CD8-positive, alpha-beta memory T cell (primary cell): ENCODE measurements around the gene PLEKHA6. TPM values are rescaled to one million over a fixed set of nuclear protein-coding genes. Genes with fewer than 3 reads are reported as not detected.

Source experiments
- CTCF ChIA-PET: fragments of 350-600 bp; sonication (Branson Sonifier 250); formaldehyde crosslinking; loops from one replicate; lab custom pipeline; 2021; ENCODE audit warnings: antibody characterized with exemption; lab: Charles Lee
- POLR2A ChIA-PET: fragments of 350-600 bp; sonication (Branson Sonifier 250); formaldehyde crosslinking; loops from one replicate; lab custom pipeline; 2021; ENCODE audit warnings: antibody characterized with exemption; lab: Charles Lee
- DNase-seq, 5 donors: peaks; one replicate each; pipeline versions ENCODE4 v3.0.0 to v3.0.0-alpha.2; 2020 to 2022; ENCODE audit warnings: mixed read lengths in 1 of 5
- H3K27ac ChIP-seq: one replicate; pipeline ENCODE4 v1.7.0; 2013; ENCODE audit warnings: low read depth, mild to moderate bottlenecking, low read length, moderate library complexity
- H3K27me3 ChIP-seq: 2 replicates; pipeline ENCODE4 v1.7.0; 2013; ENCODE audit warnings: low read length, mild to moderate bottlenecking; ENCODE audit not compliant: insufficient read depth, poor library complexity, severe bottlenecking
- H3K36me3 ChIP-seq: 2 replicates; pipeline ENCODE4 v1.7.0; 2013; ENCODE audit warnings: mild to moderate bottlenecking, low read length, moderate library complexity; ENCODE audit not compliant: insufficient read depth
- H3K4me1 ChIP-seq: 2 replicates; pipeline ENCODE4 v1.7.0; 2013; ENCODE audit warnings: mild to moderate bottlenecking, low read length, moderate library complexity; ENCODE audit not compliant: insufficient read depth
- H3K4me3 ChIP-seq: 2 replicates; pipeline ENCODE4 v1.7.0; 2013; ENCODE audit warnings: mild to moderate bottlenecking, low read length
- H3K9me3 ChIP-seq: 2 replicates; pipeline ENCODE4 v1.7.0; 2013; ENCODE audit warnings: mild to moderate bottlenecking, low read length
- H3K27ac Mint-ChIP-seq, 8 donors: one replicate each; pipeline ENCODE4 v1.8.0; 2020 to 2021; ENCODE audit warnings: mixed read lengths in 8 of 8, mild to moderate bottlenecking in 6 of 8, inconsistent platforms in 3 of 8, moderate library complexity in 3 of 8
- H3K27me3 Mint-ChIP-seq, 2 donors: one replicate each; pipeline ENCODE4 v1.8.0; 2020 to 2021; ENCODE audit warnings: mixed read lengths in 2 of 2, mild to moderate bottlenecking in 1 of 2, moderate library complexity in 1 of 2
- H3K36me3 Mint-ChIP-seq, 3 donors: one replicate each; pipeline ENCODE4 v1.8.0; 2020 to 2021; ENCODE audit warnings: mixed read lengths in 3 of 3, inconsistent platforms in 1 of 3, mild to moderate bottlenecking in 1 of 3
- H3K4me1 Mint-ChIP-seq, 3 donors: one replicate each; pipeline ENCODE4 v1.8.0; 2020 to 2021; ENCODE audit warnings: mixed read lengths in 3 of 3, inconsistent platforms in 1 of 3, mild to moderate bottlenecking in 1 of 3
- H3K4me3 Mint-ChIP-seq, 7 donors: one replicate each; pipeline ENCODE4 v1.8.0; 2020 to 2021; ENCODE audit warnings: mixed read lengths in 7 of 7, mild to moderate bottlenecking in 6 of 7, moderate library complexity in 4 of 7, inconsistent platforms in 2 of 7
- H3K9me3 Mint-ChIP-seq, 5 donors: one replicate each; pipeline ENCODE4 v1.8.0; 2020 to 2022; ENCODE audit warnings: mixed read lengths in 5 of 5, mild to moderate bottlenecking in 3 of 5, moderate library complexity in 2 of 5, inconsistent platforms in 1 of 5
- polyA plus RNA-seq: library from polyadenylated mRNA; unstranded; fragments of 300-500 nt; fragmentation: Illumina TruSeq; gene quantifications from one replicate; pipeline ENCODE4 v1.2.3, GENCODE V29; 2021
- total RNA-seq, 2 experiments: library from RNA; stranded (reverse); gene quantifications; one replicate each; pipeline ENCODE4 v1.2.3, GENCODE V29; 2021

Gene PLEKHA6
- total and polyA plus RNA-seq, 3 experiments from 2014 or later = 0.09 to 0.13 TPM; not detected in 1

DNA sequence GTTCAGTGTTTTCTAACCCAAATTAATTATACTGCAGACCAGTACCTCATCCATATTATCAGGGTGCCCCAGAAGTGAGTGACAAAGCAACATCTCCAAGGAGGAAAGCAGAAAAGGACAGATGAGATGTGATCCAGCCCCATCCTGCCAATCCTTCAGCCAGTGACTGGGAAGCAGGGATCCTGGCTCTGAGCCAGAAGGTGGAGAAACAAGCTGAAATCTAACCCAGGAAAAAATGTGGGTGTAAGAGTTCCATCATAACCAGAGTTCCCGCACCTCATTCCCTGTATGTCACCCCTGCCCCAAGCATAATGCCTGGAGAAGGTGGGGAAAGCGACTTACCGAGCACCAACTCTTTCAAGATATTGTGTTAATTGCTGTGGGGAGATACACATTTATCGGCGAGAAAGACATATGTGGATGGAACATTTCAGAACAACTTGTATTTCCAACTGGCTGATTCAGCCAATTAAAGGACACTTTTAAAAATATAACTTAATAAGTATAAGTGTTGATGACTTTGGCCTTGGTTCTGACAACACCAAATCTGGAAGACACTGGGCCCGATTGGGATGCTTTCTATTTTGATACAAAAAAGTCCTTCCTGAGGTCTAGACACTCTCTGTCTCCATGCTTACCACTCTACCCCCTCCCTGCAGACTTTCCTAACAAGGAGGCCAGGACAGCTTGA is 14.9 kb downstream of the PLEKHA6 start:
- H3K4me3 Mint-ChIP-seq = no peak overlapping the region
- H3K9me3 ChIP-seq = no peaks in the 10 kb centered on the region
- DNase-seq = no peak
- no peaks in the 10 kb centered on the region for H3K36me3 ChIP-seq
- H3K4me3 ChIP-seq = no peak overlapping the region
- H3K27me3 ChIP-seq = peaks cover 4% of the 10 kb centered on the region
- H3K4me1 ChIP-seq = no peaks in the 10 kb centered on the region
- H3K27ac ChIP-seq = no peak overlapping the region
- POLR2A ChIA-PET = no interaction called here
- H3K9me3 Mint-ChIP-seq = no peaks in the 10 kb centered on the region
- CTCF ChIA-PET = no interaction called here
- H3K27me3 Mint-ChIP-seq = peaks cover 6 to 29% of the 10 kb centered on the region in 2 donors
- H3K4me1 Mint-ChIP-seq = no peaks in the 10 kb centered on the region
- no peaks in the 10 kb centered on the region for H3K36me3 Mint-ChIP-seq
- no peak overlapping the region for H3K27ac Mint-ChIP-seq

DNA sequence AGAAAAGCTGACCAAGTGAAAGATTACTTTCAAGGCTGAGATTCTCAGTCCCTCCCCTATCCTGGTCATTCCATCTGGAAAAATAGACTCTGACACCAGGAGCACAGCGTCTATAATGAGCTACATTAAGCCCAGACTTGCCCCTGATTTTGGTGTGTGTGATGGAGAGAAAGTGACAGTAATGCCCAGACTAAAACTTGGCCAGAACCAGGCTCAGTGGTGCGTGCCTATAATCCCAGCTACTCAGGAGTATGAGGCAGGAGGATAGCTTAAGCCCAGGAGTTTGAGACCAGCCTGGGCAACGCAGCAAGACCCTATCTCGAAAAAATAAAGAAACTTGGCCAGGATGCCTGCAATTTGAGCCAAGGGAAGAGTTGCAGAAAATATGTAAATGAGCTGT is 15.9 kb downstream of the PLEKHA6 start:
- H3K4me3 ChIP-seq = no peak overlapping the region
- CTCF ChIA-PET = interaction anchor here (1.2 to 1.9 kb wide), 3 partner anchors 10 to 19 kb away, joined by 3 to 5 read pairs (median 4); no protein-coding TSS in a partner anchor
- Mint-ChIP-seq H3K4me3 (no peak overlapping the region), H3K36me3 (no peaks in the 10 kb centered on the region), H3K27me3 (peaks cover 2 to 29% of the 10 kb centered on the region in 2 donors), H3K9me3 (no peaks in the 10 kb centered on the region), H3K27ac (no peak overlapping the region), H3K4me1 (no peaks in the 10 kb centered on the region)
- no peaks in the 10 kb centered on the region for H3K4me1 ChIP-seq
- H3K27ac ChIP-seq = no peak overlapping the region
- peaks cover 4% of the 10 kb centered on the region for H3K27me3 ChIP-seq
- POLR2A ChIA-PET = no interaction called here
- H3K36me3 ChIP-seq = no peaks in the 10 kb centered on the region
- H3K9me3 ChIP-seq = no peaks in the 10 kb centered on the region
- no peak for DNase-seq

DNA sequence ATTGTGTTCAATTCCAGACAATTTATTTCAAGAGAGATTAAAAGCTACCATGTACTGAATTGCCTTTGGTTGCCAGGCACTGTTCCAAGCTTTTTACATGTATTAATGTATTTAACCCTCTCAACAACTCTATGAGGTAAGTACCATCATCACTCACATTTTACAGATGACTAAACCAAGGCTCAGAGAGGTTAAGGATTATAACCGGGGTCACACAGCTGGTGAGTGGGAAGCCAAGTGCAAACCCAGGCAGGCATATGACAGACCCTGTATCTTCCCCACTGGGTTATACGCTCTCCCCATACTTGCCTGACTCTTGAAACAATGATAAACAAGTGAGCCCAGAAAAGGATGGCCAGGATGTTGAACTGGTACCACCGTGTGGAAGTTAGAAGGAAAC is 16.5 kb downstream of the PLEKHA6 start:
- Histone ChIP-seq H3K4me1 (no peaks in the 10 kb centered on the region), H3K36me3 (no peaks in the 10 kb centered on the region), H3K4me3 (no peak overlapping the region), H3K27ac (no peak overlapping the region), H3K9me3 (no peaks in the 10 kb centered on the region), H3K27me3 (peaks cover 4% of the 10 kb centered on the region)
- ChIA-PET POLR2A (no interaction called here), CTCF (interaction anchor here (1.2 to 1.9 kb wide), 3 partner anchors 11 to 20 kb away, joined by 3 to 5 read pairs (median 4); no protein-coding TSS in a partner anchor)
- no peak overlapping the region for H3K27ac Mint-ChIP-seq
- H3K4me1 Mint-ChIP-seq = no peaks in the 10 kb centered on the region
- no peaks in the 10 kb centered on the region for H3K9me3 Mint-ChIP-seq
- H3K36me3 Mint-ChIP-seq = no peaks in the 10 kb centered on the region
- peaks cover 2 to 32% of the 10 kb centered on the region in 2 donors for H3K27me3 Mint-ChIP-seq
- H3K4me3 Mint-ChIP-seq = no peak overlapping the region
- no peak for DNase-seq

DNA sequence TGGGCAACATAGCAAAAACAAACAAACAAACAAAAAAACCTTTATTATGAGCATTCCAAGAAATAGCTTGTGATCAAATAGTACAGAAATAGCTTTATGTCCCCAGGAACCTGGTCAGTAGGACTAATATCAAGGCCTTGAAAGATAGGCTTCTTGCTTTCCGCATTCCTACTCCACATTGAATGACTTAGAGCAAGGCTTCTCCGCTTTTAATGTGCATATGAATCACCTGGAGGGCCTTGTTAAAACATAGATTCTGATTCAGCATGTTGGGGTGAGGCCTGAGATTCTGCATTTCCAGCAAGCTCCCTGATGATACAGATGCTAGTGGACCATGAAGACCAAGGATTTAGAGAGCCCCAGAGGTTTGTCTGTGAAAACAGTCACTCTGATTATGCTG is 17.4 kb downstream of the PLEKHA6 start:
- H3K9me3 Mint-ChIP-seq = no peaks in the 10 kb centered on the region
- POLR2A ChIA-PET = no interaction called here

DNA sequence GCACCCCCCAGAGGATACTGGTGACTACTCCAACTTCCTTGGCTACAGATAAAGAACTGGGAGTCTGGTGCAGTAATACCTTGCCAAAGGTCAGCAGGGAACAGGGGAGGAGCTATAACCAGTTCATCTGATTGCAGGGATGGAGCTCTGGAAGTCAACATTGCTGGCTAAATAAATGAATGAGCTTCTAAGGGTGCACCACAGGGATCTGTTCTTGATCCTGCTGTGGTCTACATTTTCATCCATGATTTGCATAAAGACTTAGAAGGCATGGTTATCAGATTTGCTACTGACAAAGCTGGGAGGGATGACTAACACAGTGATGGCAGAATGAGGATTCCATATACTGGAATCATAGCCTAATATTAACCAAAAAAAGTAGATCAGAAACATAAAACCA is 18.3 kb downstream of the PLEKHA6 start:
- Histone ChIP-seq H3K4me3 (no peak overlapping the region), H3K36me3 (no peaks in the 10 kb centered on the region), H3K27me3 (peaks cover 4% of the 10 kb centered on the region), H3K9me3 (no peaks in the 10 kb centered on the region), H3K4me1 (no peaks in the 10 kb centered on the region), H3K27ac (no peak overlapping the region)
- Mint-ChIP-seq H3K27me3 (peaks cover 0 to 25% of the 10 kb centered on the region in 2 donors), H3K27ac (peak overlapping the region in 1 of 8 donors; percentile 29), H3K36me3 (no peaks in the 10 kb centered on the region), H3K4me3 (no peak overlapping the region), H3K9me3 (no peaks in the 10 kb centered on the region), H3K4me1 (no peaks in the 10 kb centered on the region)
- POLR2A ChIA-PET = no interaction called here
- DNase-seq = no peak
- CTCF ChIA-PET = interaction anchor here (1.1 kb wide), 1 partner anchor 9 kb away, joined by 4 read pairs; no protein-coding TSS in a partner anchor

More for the DNA sequence above, 17.4 kb downstream of the PLEKHA6 start:
- Mint-ChIP-seq H3K4me3 (no peak overlapping the region), H3K4me1 (no peaks in the 10 kb centered on the region), H3K27me3 (peaks cover 0 to 27% of the 10 kb centered on the region in 2 donors), H3K36me3 (no peaks in the 10 kb centered on the region), H3K27ac (no peak overlapping the region)
- Histone ChIP-seq H3K4me1 (no peaks in the 10 kb centered on the region), H3K4me3 (no peak overlapping the region), H3K27ac (no peak overlapping the region), H3K36me3 (no peaks in the 10 kb centered on the region), H3K27me3 (peaks cover 4% of the 10 kb centered on the region), H3K9me3 (no peaks in the 10 kb centered on the region)
- no peak for DNase-seq
- CTCF ChIA-PET = interaction anchor here (1.1 to 1.9 kb wide), 4 partner anchors 9 to 21 kb away, joined by 3 to 5 read pairs (median 4); no protein-coding TSS in a partner anchor

DNA sequence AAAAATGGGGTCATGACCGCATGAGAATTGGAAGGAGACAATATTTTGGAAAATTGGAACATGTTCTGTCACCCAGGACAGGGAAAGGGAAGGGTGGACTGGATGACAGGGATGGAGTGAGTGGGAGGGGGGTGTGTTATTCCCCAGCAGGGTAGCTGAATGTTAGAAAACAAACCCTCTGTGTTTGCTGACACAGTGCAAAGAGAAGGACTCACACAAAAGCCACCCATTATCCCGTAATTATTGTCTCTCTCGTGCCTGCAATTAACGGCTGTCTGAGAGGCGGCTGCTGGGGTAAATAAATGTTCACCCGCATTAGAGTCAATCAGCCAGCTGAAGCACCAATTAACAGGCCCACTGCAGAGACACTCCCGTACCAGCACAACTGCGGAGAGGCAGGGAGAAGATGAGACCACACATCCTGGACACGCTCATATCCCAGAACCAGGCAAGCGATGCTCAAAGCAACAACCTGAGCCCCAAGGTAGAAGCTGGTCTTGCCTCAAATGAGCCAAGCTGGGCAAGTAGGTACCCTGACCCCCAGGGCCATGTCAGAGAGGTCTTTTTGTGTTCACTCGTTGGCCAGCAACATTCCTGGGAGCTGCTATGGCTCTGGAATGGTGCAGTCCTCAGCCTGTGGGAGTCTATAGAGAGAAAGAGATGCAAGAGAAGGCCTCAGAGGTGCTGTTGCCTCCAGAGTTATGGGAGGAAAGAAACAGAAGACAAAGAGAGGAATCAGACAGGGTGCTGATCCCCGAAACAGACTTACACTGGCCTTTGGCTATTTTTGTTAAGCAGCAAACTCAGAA is 19.4 kb downstream of the PLEKHA6 start:
- Histone ChIP-seq H3K27ac (no peak overlapping the region), H3K4me3 (no peak overlapping the region), H3K27me3 (peaks cover 4% of the 10 kb centered on the region), H3K9me3 (no peaks in the 10 kb centered on the region), H3K36me3 (no peaks in the 10 kb centered on the region), H3K4me1 (no peaks in the 10 kb centered on the region)
- Mint-ChIP-seq H3K27ac (no peak overlapping the region), H3K27me3 (peaks cover 0 to 16% of the 10 kb centered on the region in 2 donors), H3K4me3 (no peak overlapping the region), H3K36me3 (no peaks in the 10 kb centered on the region), H3K9me3 (no peaks in the 10 kb centered on the region), H3K4me1 (no peaks in the 10 kb centered on the region)
- DNase-seq = no peak
- CTCF ChIA-PET = interaction anchor here (0.8 kb wide), 1 partner anchor 10 kb away, joined by 3 read pairs; no protein-coding TSS in a partner anchor
- POLR2A ChIA-PET = no interaction called here

DNA sequence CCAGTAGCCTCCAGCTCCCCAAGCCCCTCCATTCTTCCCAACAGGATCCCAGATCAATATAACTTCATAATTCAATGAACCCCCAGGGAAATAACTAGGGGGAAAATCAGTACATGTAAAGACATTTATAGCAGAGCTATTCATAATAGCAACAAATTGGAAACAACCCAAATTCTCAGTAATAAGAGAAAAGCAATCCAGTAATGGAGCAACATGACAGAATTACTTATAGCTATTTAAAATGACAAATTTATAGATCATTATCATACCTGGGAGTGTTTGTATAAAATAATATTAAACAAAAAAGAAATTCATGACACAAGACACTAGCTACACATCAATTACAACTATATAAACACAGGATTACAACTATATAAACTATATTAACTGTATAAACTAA is 20.2 kb downstream of the PLEKHA6 start:
- DNase-seq = no peak
- Mint-ChIP-seq H3K27me3 (peaks cover 0 to 9% of the 10 kb centered on the region in 2 donors), H3K36me3 (no peaks in the 10 kb centered on the region), H3K9me3 (no peaks in the 10 kb centered on the region), H3K4me1 (no peaks in the 10 kb centered on the region), H3K4me3 (no peak overlapping the region), H3K27ac (no peak overlapping the region)
- no peaks in the 10 kb centered on the region for H3K36me3 ChIP-seq
- H3K27me3 ChIP-seq = peaks cover 4% of the 10 kb centered on the region
- no peak overlapping the region for H3K4me3 ChIP-seq
- H3K9me3 ChIP-seq = no peaks in the 10 kb centered on the region
- H3K27ac ChIP-seq = no peak overlapping the region
- ChIA-PET CTCF (interaction anchor here (0.8 kb wide), 1 partner anchor 10 kb away, joined by 3 read pairs; no protein-coding TSS in a partner anchor), POLR2A (no interaction called here)
- H3K4me1 ChIP-seq = no peaks in the 10 kb centered on the region

DNA sequence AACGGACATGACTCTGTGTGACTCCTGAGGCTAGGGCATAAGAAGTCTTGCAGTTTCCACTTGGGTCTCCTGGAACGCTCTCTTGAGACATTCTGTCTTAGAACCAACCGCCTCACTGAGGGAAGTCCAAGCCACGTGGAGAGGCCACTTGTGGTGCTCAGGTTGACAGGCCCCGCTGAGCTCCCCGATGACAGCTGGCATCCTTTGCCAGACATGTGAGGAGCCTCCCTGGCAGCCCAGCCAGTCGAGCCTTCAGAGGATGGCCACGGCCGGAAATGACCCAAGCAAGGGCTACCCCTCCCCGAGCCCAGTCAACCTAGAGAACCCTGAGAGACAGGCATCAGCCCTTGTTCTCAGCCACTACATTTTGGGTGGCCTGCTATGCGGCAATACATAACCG is 20.7 kb downstream of the PLEKHA6 start:
- Mint-ChIP-seq H3K9me3 (no peaks in the 10 kb centered on the region), H3K36me3 (no peaks in the 10 kb centered on the region), H3K27ac (no peak overlapping the region), H3K4me3 (no peak overlapping the region), H3K27me3 (peaks cover 1 to 13% of the 10 kb centered on the region in 2 donors), H3K4me1 (no peaks in the 10 kb centered on the region)
- CTCF ChIA-PET = no interaction called here
- no peak overlapping the region for H3K27ac ChIP-seq
- no peaks in the 10 kb centered on the region for H3K4me1 ChIP-seq
- H3K27me3 ChIP-seq = peaks cover 4% of the 10 kb centered on the region
- DNase-seq = no peak
- no peak overlapping the region for H3K4me3 ChIP-seq
- H3K36me3 ChIP-seq = no peaks in the 10 kb centered on the region
- POLR2A ChIA-PET = no interaction called here
- H3K9me3 ChIP-seq = no peaks in the 10 kb centered on the region
